Calu3 (cell line): ENCODE measurements around the gene COX20. TPM values are rescaled to one million over a fixed set of nuclear protein-coding genes. Genes with fewer than 3 reads are reported as not detected.

Source experiments
- BruUV-seq: library from RNA; stranded (reverse); fragments of 400-500 nt; replicated peaks from 2 replicates; lab custom pipeline; 2021; lab: Mats Ljungman, UMichigan
- CTCF ChIA-PET: fragments of 300-600 bp; sonication (Branson Sonifier 250); formaldehyde crosslinking; loops from one replicate; lab custom pipeline; 2022; ENCODE audit warnings: antibody characterized with exemption; lab: Charles Lee
- DNase-seq: peaks from one replicate; pipeline ENCODE4 v3.0.0; 2022
- H3K27ac Mint-ChIP-seq: one replicate; pipeline ENCODE4 v1.8.0; 2022; ENCODE audit warnings: mixed read lengths; ENCODE audit not compliant: unreplicated experiment
- H3K27me3 Mint-ChIP-seq: one replicate; pipeline ENCODE4 v1.8.0; 2022; ENCODE audit warnings: mixed read lengths; ENCODE audit not compliant: unreplicated experiment
- H3K36me3 Mint-ChIP-seq: one replicate; pipeline ENCODE4 v1.8.0; 2022; ENCODE audit warnings: mild to moderate bottlenecking, moderate library complexity, mixed read lengths; ENCODE audit not compliant: insufficient read depth, unreplicated experiment
- H3K4me1 Mint-ChIP-seq: one replicate; pipeline ENCODE4 v1.8.0; 2022; ENCODE audit warnings: mild to moderate bottlenecking, low read depth, mixed read lengths; ENCODE audit not compliant: unreplicated experiment
- H3K4me3 Mint-ChIP-seq: one replicate; pipeline ENCODE4 v1.8.0; 2022; ENCODE audit warnings: mild to moderate bottlenecking, low read depth, moderate library complexity, mixed read lengths; ENCODE audit not compliant: unreplicated experiment
- H3K9me3 Mint-ChIP-seq: one replicate; pipeline ENCODE4 v1.8.0; 2022; ENCODE audit warnings: low read depth, mixed read lengths; ENCODE audit not compliant: unreplicated experiment
- CTCF ChIP-seq: fragments of 200-600 bp; IDR thresholded peaks from one replicate; pipeline ENCODE4 v1.8.0; 2022; ENCODE audit warnings: antibody characterized with exemption; ENCODE audit not compliant: unreplicated experiment
- intact Hi-C: fragments of 100-400 bp; cut with micrococcal nuclease; formaldehyde crosslinking; loops from one replicate; pipeline ENCODE4 v1.10.0; 2022; ENCODE audit not compliant: unreplicated experiment
- total RNA-seq: library from RNA; stranded (reverse); gene quantifications from 2 replicates; pipeline ENCODE4 v1.2.3, GENCODE V29; 2022

Gene COX20
- total RNA-seq, 1 experiment from 2014 or later = 32.8 TPM

DNA sequence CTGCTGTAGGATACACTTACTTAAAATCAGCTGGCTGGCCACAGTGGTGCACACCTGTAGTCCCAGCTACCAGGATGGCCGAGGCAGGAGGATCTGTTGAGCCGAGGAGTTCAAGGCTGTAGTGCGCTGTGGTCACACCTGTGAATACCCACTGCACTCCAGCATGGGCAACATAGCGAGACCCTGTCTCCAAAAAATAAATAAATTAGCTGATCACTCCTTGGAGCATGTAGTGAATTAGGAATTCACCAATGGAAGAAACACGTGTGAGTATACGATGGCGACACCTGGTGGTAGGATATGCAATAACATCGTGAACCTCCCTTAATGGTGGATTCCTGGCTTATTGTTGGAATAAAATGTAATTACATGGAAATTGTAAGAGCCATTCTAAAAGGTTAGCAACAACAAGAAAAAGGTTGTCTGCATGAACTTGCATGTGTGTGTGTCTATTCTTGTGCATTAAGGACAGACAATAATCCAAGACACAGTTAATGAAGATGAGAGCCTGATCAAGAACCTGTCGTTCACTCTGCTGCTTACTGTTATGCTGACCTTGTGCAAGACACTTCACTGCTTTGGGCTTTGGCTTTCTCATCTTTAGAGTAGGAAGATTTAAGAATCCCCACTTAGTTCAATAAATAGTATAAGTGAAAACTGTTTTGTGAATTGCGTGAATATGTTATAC lies 38.6 kb upstream of the COX20 start:
- Mint-ChIP-seq H3K4me1 (peaks cover 10% of the 10 kb centered on the region), H3K27me3 (no peaks in the 10 kb centered on the region), H3K4me3 (no peak overlapping the region), H3K9me3 (no peaks in the 10 kb centered on the region), H3K27ac (no peak overlapping the region), H3K36me3 (no peaks in the 10 kb centered on the region)
- TF ChIP-seq CTCF = peak; percentile 88
- CTCF ChIA-PET = interaction anchor here (0.6 to 1.6 kb wide), 7 partner anchors 12 to 246 kb away, joined by 3 to 16 read pairs (median 5); no protein-coding TSS in a partner anchor
- intact Hi-C loops = loop anchor here (1.0 to 10.0 kb wide), 2 partner anchors 194 to 352 kb away; no protein-coding TSS in a partner anchor
- peak; percentile 79 for DNase-seq
- BruUV-seq = no TSS peak

DNA sequence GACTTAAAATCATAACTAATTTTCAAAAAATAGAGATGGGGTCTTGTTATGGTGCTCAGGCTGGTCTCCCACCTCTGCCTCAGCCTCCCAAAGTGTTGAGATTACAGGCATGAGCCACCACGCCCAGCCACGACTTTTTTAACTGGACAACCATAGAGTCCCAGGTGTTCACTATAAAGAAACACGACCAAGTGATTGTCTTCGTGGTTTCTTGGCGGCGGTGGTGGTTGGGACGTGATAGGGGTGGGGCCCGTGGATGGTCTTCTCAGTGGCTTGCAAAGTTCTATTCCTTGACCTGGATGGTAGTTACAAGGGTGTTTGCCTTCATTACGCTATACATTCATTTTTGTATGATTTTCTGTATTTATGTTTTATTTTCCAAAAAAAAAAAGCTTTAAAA lies 34.6 kb upstream of the COX20 start:
- H3K4me3 Mint-ChIP-seq = no peak overlapping the region
- H3K4me1 Mint-ChIP-seq = peaks cover 20% of the 10 kb centered on the region
- H3K9me3 Mint-ChIP-seq = no peaks in the 10 kb centered on the region
- no peaks in the 10 kb centered on the region for H3K36me3 Mint-ChIP-seq
- TF ChIP-seq CTCF = no peak
- intact Hi-C loops = loop anchor here (1.0 kb wide), 1 partner anchor 241 kb away; no protein-coding TSS in a partner anchor
- BruUV-seq = no TSS peak
- DNase-seq = no peak
- no peak overlapping the region for H3K27ac Mint-ChIP-seq
- CTCF ChIA-PET = interaction anchor here (0.7 to 2.2 kb wide), 5 partner anchors 9 to 242 kb away, joined by 3 to 24 read pairs (median 4); no protein-coding TSS in a partner anchor
- H3K27me3 Mint-ChIP-seq = no peaks in the 10 kb centered on the region

DNA sequence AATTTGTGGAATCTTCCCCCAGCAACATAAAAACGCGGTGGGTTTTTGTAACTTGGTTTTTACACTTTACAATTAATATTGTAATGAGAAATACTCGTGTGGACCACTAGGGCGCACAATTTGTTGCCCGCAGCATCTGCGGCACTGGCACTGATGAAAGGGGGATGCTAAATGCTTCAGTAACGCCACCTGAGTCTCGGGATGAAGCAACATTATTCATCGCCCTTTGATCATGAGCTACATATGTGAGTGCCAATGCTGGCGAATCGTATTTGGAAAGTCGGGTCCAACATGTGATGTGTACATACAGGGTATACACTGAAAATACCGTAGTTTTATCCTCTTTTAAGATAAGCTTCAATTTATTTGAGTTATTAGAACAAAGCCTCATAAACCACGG lies 34.2 kb upstream of the COX20 start:
- Mint-ChIP-seq H3K27ac (no peak overlapping the region), H3K4me3 (no peak overlapping the region), H3K9me3 (no peaks in the 10 kb centered on the region), H3K36me3 (no peaks in the 10 kb centered on the region), H3K27me3 (no peaks in the 10 kb centered on the region), H3K4me1 (peaks cover 20% of the 10 kb centered on the region)
- TF ChIP-seq CTCF = peak; percentile 79
- intact Hi-C loops = loop anchor here (1.0 kb wide), 1 partner anchor 241 kb away; no protein-coding TSS in a partner anchor
- peak; percentile 55 for DNase-seq
- CTCF ChIA-PET = interaction anchor here (0.6 to 2.2 kb wide), 10 partner anchors 9 to 245 kb away, joined by 3 to 24 read pairs (median 3); no protein-coding TSS in a partner anchor
- no TSS peak for BruUV-seq

DNA sequence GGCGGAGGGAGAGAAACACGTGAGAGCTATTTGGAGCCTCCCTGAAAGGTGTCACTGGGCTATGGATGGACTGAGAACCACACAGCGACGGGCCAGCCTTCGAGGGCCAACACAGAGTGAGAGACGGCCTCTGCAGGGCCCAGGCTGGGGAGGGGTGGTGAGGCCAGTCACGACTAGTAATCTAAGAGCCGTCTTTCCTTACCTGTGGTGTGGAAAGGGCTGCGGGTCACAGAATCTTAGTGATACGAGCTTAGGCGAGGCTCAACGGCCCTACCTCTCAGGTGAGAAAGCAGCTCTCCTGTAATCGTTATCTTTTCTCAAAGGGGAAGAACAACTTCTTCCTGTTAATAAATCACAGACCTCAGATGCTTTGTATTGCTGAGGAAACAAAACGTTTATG lies 33.4 kb upstream of the COX20 start:
- no peak overlapping the region for H3K27ac Mint-ChIP-seq
- no TSS peak for BruUV-seq
- DNase-seq = peak; percentile 11
- intact Hi-C loops = no loop called here
- H3K9me3 Mint-ChIP-seq = no peaks in the 10 kb centered on the region
- peaks cover 20% of the 10 kb centered on the region for H3K4me1 Mint-ChIP-seq
- H3K36me3 Mint-ChIP-seq = no peaks in the 10 kb centered on the region
- no peak for TF ChIP-seq CTCF
- CTCF ChIA-PET = interaction anchor here (0.7 to 2.2 kb wide), 7 partner anchors 8 to 240 kb away, joined by 3 to 24 read pairs (median 3); no protein-coding TSS in a partner anchor
- H3K4me3 Mint-ChIP-seq = no peak overlapping the region
- H3K27me3 Mint-ChIP-seq = no peaks in the 10 kb centered on the region
